Activated T-cell treated with anti-CD3 and anti-CD28 coated beads, Interleukin-2, amount 50 U/mL, for 1 hour (primary cell): ENCODE data around the gene TMCC1.
"Not testable (repeated sequence)": the region's sequence is repeated elsewhere in the genome, so short reads cannot be mapped to it uniquely, and the experiment has no call there.

ENCODE experiments used
- DNase-seq: peaks from one replicate; pipeline ENCODE4 v3.0.0-alpha.2; 2020

The TMCC1 gene

DNA sequence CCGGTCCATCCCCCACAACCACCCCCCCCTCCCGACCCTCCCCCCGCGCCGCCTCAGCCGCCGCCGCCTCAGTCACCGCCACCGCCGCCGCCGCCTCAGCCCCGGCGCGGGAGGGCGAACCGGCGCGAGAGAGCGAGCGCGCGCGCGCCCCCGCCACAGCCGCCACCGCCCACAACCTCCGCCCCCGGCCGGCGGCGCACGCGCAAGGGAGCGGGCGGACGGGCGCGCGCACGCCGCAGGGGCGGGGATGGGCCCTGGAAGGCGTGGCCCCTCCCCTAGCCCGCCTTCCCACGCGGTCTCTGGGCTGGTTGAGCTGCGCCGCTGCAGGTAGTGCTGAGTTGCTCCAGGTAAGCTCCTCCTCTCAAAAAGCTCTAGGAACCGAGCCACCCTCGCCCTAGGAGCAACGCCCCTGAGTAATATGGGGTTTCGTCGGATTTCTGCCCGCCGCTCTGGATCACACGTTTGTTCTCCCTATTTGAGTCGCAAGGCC, at the start of gene TMCC1:
Gene TMCC1, minus strand, starts transcription at position 131 of the 490 bp plus-strand sequence.
- DNase-seq = peak; percentile 91

DNA sequence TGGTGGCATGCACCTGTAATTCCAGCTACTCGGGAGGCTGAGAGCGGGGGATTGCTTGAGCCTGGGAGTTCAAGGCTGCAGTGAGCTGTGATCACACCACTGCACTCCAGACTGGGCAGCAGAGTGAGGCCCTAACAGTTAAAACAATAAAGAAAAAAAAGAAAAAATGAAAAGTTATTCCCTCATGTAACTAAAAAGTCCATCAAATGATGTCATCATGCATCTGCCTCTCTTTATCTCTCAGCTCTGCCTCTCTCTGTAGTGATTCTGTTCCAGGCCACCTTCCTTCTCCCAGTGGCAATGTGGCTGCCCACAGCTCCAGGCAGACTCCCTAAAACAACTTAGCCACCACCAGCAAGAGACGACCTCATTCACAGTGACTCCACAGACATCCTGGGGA, 49.5 kb upstream of the TMCC1 start:
- DNase-seq = no peak

DNA sequence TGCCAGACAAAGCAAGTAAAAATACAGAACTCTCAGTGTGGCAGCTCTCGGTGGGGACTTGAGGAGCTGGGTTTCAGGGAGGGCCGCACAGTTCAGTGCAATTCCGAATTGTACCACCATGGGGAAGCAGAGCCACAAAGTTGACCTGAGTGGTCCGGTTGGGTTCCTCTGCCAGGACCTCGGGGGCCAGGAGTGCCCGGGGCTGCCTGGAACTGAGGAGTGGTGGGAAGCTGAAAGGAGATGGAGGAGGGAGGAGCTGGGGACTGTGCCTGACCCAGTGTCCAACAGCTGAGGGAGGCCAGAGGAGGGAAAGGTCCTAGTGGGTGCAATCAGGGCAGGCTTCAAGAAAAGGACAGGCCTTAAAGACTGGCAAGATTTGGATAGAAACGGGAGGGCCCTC, 48.8 kb upstream of the TMCC1 start:
- peak; percentile 40 for DNase-seq

DNA sequence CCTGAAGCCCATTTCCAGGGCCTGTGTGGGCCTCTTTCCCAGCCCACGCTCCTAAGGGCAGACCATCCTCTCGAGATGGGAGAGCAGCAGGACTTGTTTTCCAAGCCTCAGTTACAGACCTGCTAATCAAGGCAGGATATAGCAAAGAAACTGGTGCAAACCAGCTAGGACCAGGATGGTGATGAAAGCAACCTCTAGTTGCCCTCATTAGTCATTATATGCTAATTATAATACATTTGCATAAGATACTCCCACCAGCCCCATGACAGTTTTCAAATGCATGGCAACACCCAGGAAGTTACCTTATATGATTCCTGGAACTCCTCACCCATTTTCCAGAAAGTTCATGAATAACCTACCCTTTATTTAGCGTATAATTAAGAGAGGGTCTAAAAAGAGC, 46.6 kb upstream of the TMCC1 start:
- no peak for DNase-seq

DNA sequence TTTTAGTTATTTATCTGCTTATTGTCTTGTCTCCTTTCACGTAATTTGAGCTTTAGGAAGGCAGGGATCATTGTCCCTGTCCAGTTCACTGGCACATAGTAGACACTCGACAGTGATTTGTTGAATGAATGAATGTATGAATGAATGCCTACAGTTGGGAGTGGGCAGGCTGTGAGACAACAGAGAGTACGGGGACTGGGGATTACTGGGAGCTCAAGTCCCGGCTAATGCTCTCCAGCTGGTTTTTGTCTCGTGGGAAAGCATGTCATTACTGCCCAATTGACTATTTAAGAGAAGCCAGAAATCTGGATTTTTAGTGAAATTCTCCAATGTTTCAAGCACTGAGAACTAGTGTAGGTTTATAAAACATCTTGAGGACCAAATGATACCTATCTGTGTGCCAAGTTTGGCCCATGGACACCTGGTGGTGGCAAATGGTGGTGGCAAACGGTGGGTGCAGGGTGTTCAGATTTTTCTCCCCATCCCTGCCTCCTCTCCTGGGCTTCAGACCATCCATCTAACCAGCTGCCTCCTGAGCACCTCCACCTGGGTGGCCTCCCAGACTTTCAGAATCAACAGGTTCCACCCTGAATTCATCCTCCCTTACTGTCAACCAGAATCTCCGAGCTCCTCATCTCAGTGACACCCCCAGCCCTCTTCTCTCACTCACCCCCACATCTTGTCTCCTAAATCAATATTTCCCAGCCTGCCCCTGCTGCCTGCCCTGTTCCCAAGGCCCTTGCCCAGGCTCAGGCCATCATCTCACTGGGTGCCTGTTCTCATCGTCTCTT, 44.8 kb upstream of the TMCC1 start:
- DNase-seq = no peak

DNA sequence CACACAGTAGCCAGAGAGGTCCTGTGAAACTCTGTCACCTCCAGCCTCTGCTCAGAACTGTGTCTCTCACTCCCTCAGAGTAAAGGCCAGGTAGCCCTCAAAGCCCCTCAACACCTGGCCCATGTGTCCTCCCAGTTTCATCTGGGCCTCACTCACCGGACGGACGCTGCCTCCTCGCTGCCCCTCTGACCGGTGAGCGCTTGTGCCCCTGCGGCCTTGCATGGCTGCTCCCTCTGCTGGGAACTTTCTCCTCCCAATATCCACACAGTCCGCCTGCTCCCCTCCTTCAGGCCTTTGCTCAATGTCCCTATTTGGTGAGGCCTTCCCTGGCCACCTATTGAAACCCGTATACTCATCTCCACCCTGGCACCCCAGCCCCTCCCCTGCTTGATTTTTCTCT, 44.2 kb upstream of the TMCC1 start:
- DNase-seq = no peak

DNA sequence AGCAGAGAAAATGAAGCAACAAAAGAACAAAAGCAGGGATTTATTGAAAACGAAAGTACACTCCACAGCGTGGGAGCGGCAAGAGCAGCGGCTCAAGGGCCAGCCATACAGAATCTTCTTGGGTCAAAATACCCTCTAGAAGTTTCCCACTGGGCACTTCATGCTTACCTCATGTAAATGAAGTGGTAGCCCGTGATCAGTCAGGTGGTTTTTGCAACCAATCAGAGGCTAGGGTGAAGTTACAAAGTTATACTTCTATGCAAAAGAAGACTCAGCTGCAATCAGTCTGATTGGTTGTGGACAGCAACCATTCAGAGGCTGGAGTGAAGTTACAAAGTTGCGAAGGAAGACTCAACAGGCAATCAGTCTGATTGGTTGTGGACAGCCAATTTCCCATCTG, 43.2 kb upstream of the TMCC1 start:
- DNase-seq = no peak

DNA sequence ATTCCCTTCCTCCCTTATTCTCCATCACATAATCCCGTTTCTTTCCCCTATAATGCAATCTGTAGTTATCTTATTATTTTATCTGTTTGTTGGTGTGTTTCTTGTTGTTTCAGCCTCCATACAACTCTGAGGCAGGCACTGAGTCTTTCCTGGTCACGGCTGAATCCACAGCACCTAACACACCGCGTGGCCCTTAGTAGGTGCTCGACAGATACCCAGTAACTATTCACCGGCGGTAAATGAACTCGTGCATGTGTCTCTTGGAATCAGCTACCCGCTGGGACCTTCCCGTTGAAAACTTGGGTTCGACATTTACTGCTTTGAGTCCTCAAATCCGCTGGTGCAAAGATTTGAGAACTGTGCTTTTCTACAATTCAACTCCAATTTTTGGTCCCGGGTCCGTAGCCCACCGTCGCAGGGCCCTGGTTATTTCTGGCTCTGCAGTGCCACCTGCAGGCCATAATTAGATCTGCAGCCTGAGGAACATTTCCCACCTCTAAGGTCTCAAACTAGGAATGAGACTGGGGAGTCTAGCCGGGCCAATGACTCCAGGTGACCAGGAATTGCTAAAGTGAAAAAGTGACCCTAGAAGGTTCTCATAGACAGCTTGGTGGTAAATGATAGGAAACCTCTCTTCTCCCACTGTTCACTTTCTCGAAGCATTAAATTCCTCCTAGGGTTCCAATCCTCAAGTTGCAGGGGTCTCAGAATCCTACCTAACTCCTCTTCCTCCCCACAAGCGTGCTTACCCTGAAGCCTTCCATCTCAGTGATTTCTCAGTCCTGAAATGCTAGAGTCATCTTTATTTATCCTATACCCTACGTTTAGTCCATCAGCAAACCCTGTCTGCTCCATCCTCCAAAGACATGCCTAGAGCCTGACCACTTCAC, 41.0 kb upstream of the TMCC1 start:
- peak; percentile 46 for DNase-seq

DNA sequence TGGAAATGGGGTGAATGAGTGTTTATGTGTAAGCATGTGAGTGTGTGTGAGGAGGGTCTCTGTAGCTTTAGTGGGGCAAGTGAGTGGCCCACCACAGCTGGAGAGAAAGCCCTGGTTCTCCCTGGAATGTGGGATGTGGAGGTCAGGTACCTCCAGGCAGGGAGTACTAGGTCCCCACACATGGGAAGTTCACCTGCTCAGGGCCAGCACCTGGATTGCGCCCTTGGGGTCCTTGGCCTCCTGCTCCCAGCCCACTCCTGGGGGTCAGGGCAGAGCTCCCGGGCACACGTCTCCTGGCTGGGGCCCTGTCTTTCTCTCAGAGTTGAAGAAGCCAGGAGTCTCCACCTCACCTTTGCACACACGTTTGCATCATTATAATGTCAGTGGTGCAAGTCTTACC, 40.0 kb upstream of the TMCC1 start:
- no peak for DNase-seq

DNA sequence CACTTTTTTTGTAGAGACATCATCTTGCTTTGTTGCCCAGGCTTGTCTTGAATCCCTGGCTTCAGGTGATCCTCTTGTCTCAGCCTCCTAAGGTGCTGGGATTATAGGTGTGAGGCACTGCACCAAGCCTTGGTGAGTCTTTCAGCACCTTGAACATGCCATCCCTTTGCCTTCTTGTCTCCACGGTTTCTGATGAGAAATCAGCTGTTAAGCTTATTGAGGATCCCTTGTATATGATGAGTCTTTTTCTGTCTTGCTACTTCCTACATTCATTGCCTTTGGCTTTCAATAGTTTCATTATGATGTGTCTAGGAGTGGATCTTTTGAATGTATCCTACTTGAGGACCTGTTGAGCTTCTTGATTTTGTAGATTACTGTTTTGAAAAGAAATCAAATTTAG, 35.9 kb upstream of the TMCC1 start:
- no peak for DNase-seq

DNA sequence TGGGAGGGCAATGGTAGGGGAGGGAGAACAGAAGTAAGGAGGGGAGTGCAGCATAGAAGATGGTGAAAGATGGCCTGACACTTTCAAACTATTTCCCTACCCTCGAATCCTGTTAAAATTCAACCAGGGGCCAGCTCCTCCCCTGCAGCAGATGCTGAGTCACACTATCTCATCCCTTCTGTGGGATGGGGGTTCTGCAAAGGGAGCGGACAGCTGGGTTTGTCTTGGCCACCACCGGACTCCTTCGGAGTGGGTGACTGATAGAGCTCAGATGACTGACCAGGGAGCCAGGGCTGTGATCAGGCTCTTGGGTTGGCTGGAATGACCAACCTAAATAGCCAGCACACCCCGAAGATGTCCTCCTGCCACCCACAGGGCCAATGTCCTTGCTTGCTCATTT, 33.6 kb upstream of the TMCC1 start:
- DNase-seq = no peak

DNA sequence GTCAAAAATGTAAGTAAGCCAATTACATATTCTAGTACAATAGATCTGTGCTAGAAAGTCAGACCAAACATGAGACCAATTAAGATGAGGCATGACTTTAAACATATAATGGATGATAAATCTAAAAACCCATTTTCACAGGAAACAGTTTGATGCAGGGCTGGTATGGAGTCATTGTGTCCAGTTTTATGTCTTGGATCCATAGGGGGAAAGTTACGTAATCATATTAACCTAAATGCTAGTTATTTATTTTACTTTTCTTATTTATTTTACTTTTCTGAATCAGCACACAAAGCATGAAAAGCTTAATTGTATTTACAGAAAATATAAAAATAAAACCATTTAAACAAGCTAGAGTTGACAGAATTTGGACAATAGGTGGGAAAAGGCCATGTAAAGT, 26.3 kb upstream of the TMCC1 start:
- DNase-seq = no peak

DNA sequence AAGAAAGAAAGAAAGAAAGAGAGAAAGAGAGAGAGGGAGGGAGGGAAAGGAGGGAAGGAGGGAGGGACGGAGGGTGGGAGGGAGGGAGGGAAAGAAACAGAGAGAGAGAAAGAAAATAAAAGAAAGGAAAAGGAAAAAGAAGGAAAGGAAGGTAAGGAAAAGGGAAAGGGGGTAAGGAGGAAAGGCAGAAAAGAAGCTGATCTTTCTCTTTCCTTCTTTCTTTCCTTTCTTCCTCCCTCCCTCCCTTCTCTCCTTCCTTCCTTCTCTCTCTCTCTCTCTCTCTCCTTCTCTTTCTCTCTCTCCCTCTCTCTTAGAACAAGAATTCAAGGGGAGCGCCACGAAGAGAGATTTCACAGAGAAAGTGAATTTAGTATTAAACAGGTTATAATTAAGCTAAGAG, 25.8 kb upstream of the TMCC1 start:
- no peak for DNase-seq

DNA sequence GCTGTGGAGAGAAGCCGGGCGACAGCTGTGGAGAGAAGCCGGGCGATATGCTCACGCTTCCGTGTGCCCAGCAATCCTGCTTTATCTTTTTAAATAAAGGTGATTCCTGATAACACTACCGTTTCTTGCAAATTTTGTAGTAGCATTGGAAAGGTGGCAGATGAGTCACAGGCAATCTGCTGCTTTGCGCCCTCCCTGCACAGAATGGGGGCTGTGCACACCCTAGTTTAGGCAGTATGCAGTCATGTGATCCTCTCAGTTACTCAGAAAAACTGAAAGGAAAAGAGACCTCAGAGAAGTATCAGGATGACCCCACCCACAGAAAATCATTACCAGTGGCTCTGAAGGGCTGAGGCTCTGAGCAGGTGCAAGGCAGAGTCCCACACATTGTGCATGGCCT, 24.9 kb upstream of the TMCC1 start:
- no peak for DNase-seq

DNA sequence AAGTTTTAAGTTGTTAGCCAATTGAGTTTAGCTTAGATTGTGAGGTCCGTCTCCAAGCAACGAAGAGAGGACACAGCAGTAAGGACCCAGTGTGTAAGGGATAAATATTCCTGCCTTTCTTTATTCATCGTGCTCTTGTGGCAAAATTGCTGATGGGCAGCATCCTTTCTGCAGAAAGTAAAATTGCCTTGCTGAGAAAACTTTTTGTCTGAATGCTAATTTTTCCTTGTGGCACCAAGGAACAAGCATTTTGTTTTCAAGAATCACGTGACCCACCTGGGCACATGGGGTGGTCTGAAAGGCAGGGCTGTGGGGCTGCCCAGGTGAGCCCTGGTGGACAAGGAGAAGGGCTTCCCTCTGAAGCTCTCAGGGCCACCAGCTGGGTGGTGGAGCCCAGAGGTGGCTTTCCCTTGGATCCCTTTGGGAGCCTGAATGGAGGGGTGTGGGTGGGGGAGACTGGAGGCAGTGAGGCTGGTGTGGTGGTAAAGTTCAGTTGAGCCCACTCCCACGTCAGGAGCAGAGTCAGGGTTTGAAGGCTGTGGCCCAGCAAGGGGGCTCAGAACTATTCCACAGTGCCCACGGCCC, 24.0 kb upstream of the TMCC1 start:
- no peak for DNase-seq

DNA sequence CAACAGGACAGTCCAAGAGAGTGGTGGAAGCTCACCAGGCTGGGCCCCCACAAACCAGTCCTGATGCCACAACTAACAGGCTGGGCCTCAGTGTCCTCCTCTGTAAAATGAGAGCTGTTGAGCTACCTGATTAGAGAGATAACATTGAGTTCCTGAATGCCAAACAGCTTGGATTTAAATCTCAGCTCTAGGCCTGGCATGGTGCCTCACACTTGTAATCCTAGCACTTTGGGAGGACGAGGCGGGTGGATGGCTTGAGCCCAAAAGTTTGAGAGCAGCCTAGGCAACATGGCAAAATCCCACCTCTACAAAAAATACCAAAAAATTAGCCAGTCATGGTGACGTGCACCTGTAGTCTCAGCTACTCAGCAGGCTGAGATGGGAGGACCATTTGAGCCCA, 20.1 kb upstream of the TMCC1 start:
- no peak for DNase-seq

DNA sequence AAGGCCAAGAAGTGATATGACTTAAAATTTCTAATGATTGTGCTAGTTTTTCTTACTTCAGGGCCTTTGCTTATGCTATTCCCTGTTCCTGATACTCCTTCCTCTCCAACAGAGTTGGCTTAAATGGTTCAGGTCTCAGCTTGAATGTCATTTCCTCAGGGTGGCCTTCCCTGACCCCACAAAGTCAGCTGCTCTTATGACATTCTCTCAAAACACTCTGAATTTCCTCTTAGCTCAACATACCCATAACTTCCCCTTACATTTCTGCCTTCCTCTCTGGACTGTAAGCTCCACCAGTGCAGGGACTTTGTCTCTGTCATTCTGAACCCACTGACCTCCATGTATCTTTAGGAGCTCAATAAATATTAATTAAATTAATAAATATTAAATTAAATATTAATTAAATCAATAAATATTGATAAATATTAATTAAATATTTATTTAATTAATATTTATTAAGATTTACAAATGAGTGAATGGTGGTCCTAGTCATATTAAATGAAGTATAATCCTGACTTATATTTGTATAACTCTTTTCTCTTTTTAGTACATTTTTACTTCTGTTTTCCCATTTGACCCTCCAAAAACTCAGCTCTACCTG, 17.9 kb upstream of the TMCC1 start:
- DNase-seq = no peak

DNA sequence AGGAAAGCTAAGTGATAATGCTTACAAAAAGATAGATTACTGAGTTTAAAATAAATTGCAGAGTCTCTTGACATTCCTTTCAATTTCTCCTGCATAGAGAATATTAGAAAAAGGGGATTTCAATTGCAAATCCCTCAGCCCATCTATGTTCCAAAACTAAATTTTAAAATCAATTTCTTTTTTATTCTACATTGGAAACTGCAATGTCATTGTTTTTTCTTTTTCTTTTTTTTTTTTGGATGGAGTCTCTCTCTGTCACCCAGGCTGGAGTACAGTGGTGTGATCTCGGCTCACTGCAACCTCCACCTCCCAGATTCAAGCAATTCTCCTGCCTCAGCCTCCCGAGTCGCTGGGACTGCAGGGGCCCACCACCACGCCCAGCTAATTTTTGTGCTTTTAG, 15.7 kb upstream of the TMCC1 start:
- DNase-seq = not testable (repeated sequence)

DNA sequence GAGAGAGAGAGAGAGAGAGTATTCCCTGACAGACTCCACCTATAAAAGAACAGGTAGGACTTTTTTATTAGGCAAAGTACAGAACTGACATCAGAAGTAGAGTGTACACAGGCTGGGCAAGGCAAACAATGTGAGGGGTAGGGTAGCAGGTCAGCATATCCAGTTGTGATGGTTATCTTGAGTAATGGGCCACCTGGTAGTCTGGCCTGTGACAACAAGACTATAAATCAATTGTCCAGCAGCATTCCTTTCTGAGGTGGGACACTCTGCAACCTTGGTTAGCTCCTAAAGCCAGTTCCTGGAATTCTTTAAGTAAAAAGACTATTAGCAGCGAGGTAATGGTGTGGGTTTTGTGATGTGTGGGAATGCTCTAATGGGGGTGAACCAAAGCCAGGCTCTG, 14.9 kb upstream of the TMCC1 start:
- no peak for DNase-seq

DNA sequence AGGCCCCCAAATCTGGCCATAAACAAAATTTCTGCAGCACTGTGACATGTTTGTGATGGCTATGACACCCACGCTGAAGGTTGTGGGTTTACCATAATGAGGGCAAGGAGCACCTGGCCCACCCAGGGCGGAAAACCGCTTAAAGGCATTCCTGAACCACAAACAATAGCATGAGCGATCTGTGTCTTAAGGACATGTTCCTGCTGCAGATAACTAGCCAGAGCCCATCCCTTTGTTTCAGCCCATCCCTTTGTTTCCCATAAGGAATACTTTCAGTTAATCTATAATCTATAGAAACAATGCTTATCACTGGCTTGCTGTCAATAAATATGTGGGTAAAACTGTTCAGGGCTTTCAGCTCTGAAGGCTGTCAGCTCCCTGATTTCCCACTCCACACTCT, 7.8 kb upstream of the TMCC1 start:
- not testable (repeated sequence) for DNase-seq

DNA sequence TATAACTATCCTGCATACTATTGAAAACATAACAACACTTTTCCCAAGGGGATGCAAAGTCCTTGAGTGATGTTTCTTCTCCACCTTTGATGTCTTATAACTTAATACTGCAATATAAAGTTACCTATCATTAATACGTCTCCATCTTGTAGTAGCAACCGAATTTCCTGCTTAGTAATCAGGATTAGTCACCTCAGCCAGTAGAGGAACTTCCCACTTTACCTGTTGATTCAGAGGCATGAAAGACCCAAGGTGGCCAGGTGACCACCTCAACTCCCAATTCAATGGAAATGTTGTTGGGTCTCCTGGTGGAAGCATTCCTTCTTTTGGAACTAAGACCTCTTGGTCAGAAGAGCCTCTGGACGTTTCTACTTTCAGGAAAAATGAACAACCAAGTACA, 3.5 kb upstream of the TMCC1 start:
- DNase-seq = no peak

DNA sequence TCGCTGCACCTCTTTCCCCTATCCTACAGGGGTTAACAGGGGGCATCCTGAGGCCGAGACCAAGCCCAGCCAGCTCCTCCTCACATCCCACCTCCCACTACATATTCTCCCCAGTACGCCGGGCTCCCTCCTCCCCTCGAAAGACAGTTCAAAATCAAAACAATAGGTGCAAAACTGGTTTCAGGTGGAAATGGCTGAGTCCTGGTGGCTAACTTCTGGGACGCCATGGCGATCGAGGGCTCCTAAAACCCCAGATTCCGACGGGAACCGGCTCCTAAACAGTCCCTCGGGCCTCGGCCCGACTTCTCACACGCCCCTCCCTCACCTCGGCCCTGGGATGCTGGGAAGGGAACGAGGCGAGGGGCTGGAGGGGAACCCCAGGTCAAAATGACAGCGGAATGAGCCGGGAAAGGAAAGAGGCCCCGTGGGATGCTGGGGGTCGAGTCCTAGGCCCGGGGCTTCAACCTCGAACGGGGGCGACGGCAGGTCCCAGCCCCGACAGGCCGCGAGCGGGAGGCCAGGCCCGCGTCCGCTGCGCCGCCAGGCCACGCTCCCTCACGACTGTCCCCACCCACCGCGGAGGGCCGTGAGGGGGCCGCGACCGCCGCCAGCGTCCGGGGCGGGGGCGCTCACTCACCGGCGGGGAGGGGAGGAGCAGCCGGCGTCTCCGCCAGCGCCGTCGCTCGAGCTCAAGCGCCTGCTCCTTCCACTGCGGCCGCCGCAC, 492 bp downstream of the TMCC1 start:
- no peak for DNase-seq

DNA sequence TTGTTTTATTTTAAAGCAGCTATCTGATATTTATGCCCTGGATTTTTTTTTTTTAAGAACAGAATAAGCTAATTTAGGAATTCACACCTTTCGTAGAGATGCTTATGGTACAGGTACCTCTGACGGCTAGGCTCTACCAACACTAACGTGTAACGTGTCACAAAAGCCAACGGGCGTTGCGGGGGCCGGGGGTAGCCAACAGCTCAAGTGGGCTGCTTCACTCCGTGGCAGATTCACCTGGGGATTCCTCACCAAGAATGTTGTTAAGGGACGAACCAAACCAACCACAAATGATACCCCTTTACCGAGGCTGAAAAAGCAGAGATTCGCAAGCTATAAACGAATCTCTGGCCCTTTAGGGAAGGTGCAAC, 1.0 kb downstream of the TMCC1 start:
- DNase-seq = no peak
